Neural progenitor cell (in vitro differentiated cells): ENCODE results near the gene IGSF3. TPM values are rescaled to one million over a fixed set of nuclear protein-coding genes. Genes with fewer than 3 reads are reported as not detected.
A peak's percentile ranks its signal among the peaks of the same experiment; 100 is the strongest.

Source experiments
- DNase-seq: peaks from one replicate; pipeline ENCODE4 v3.0.0-alpha.2; 2016; ENCODE audit warnings: low spot score
- H2AFZ ChIP-seq: fragments of 200-600 bp; sonication (generic); replicated peaks from 2 replicates; pipeline ENCODE4 v1.6.1; 2016; ENCODE audit warnings: antibody characterized with exemption
- H3F3A ChIP-seq: fragments of 200-600 bp; sonication (generic); 2 replicates; pipeline ENCODE4 v1.6.1; 2016; ENCODE audit warnings: antibody characterized with exemption, low read depth
- H3K27ac ChIP-seq: fragments of 200-600 bp; sonication (generic); 2 replicates; pipeline ENCODE4 v1.5.1; 2016; ENCODE audit warnings: mild to moderate bottlenecking
- H3K27me3 ChIP-seq: fragments of 200-600 bp; sonication (generic); 2 replicates; pipeline ENCODE4 v1.6.1; 2016; ENCODE audit warnings: mild to moderate bottlenecking, moderate library complexity
- H3K36me3 ChIP-seq: fragments of 200-600 bp; sonication (generic); 2 replicates; pipeline ENCODE4 v1.5.1; 2016
- H3K4me1 ChIP-seq: fragments of 200-600 bp; sonication (generic); 2 replicates; pipeline ENCODE4 v1.6.1; 2016; ENCODE audit warnings: mixed run types
- H3K4me2 ChIP-seq: fragments of 200-600 bp; sonication (generic); 2 replicates; pipeline ENCODE4 v1.6.1; 2016
- H3K4me3 ChIP-seq: fragments of 200-600 bp; sonication (generic); 2 replicates; pipeline ENCODE4 v1.5.1; 2016
- H3K79me2 ChIP-seq: fragments of 200-600 bp; sonication (generic); 2 replicates; pipeline ENCODE4 v1.6.1; 2016; ENCODE audit warnings: low read depth
- H3K9ac ChIP-seq: fragments of 200-600 bp; sonication (generic); 2 replicates; pipeline ENCODE4 v1.6.1; 2016
- H3K9me3 ChIP-seq: fragments of 200-600 bp; sonication (generic); 2 replicates; pipeline ENCODE4 v1.5.1; 2016; ENCODE audit warnings: low read depth
- H4K20me1 ChIP-seq: fragments of 200-600 bp; sonication (generic); 2 replicates; pipeline ENCODE4 v1.6.1; 2016; ENCODE audit warnings: low read depth
- H3K27ac Mint-ChIP-seq: 3 replicates; pipeline ENCODE4 v1.8.0; 2021; ENCODE audit warnings: mixed read lengths
- H3K27me3 Mint-ChIP-seq: 2 replicates; pipeline ENCODE4 v1.8.0; 2022; ENCODE audit warnings: low read depth, mild to moderate bottlenecking, inconsistent platforms, moderate library complexity, mixed read lengths; ENCODE audit not compliant: insufficient read depth
- H3K36me3 Mint-ChIP-seq: 3 replicates; pipeline ENCODE4 v1.8.0; 2021; ENCODE audit warnings: mixed read lengths
- H3K4me1 Mint-ChIP-seq: 3 replicates; pipeline ENCODE4 v1.8.0; 2021; ENCODE audit warnings: mixed read lengths
- H3K4me3 Mint-ChIP-seq: 3 replicates; pipeline ENCODE4 v1.8.0; 2021; ENCODE audit warnings: mild to moderate bottlenecking, moderate library complexity, mixed read lengths
- H3K9me3 Mint-ChIP-seq: 3 replicates; pipeline ENCODE4 v1.8.0; 2020; ENCODE audit warnings: mixed read lengths
- EZH2 ChIP-seq: fragments of 200-600 bp; sonication (generic); IDR thresholded peaks from 2 replicates; pipeline ENCODE4 v1.6.1; 2017; ENCODE audit warnings: antibody characterized with exemption, mild to moderate bottlenecking, moderate library complexity
- EZH2phosphoT487 ChIP-seq: fragments of 200-600 bp; sonication (generic); IDR thresholded peaks from 2 replicates; pipeline ENCODE4 v1.6.1; 2017; ENCODE audit warnings: antibody characterized with exemption
- total RNA-seq: library from RNA; depleted of rRNA; stranded (reverse); fragments of >200 nt; gene quantifications from 2 replicates; pipeline ENCODE4 v1.2.3, GENCODE V29; 2015; ENCODE audit warnings: low replicate concordance
- TF ChIP-seq, protein P1 (sequence below): fragments of 200-600 bp; sonication (generic); IDR thresholded peaks from 2 replicates; pipeline ENCODE4 v1.5.1; 2017; ENCODE audit warnings: antibody characterized with exemption, mild to moderate bottlenecking

Gene IGSF3
- total RNA-seq, 1 donor from 2014 or later, result 24.0 TPM

DNA sequence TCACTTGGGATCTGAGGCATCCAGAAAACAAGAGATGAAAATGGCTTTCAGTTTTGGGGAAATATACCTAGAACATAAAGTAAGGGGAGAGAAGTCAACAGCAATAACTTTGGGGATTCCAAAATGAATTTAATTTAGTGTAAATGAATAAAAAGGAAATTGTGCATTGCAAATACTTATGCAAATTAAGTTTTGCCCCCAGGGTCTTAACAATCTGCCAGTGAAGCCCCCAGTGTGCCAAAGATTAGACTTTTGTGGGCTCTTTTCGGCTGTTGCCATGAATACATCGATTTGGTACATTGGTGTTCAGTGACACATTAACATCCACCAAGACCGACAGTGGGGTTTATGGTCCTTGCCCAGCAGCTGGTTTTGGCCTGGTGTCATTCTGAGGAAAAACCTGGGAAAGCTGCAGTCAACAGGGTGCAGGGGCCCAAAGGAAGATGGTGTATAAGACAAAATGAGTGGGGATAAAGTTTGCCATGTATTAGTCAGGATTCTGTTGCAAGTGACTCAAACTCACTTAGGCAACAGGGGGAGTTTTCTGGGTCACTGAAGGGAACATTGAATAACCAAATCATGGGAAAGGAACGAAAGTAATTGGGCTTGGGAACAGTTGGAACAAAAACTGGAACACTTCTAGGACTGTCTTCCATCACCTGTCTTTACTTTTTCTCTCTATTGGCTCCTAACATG is 30.2 kb upstream of the IGSF3 start:
- Mint-ChIP-seq H3K27ac (peak overlapping the region; percentile 16), H3K4me1 (peaks cover 23% of the 10 kb centered on the region), H3K36me3 (no peaks in the 10 kb centered on the region), H3K9me3 (no peaks in the 10 kb centered on the region), H3K4me3 (no peak overlapping the region), H3K27me3 (no peaks in the 10 kb centered on the region)
- H2AFZ ChIP-seq, result peak overlapping the region; percentile 9
- TF ChIP-seq EZH2phosphoT487 (no peak), EZH2 (no peak)
- TF ChIP-seq, protein P1, sequence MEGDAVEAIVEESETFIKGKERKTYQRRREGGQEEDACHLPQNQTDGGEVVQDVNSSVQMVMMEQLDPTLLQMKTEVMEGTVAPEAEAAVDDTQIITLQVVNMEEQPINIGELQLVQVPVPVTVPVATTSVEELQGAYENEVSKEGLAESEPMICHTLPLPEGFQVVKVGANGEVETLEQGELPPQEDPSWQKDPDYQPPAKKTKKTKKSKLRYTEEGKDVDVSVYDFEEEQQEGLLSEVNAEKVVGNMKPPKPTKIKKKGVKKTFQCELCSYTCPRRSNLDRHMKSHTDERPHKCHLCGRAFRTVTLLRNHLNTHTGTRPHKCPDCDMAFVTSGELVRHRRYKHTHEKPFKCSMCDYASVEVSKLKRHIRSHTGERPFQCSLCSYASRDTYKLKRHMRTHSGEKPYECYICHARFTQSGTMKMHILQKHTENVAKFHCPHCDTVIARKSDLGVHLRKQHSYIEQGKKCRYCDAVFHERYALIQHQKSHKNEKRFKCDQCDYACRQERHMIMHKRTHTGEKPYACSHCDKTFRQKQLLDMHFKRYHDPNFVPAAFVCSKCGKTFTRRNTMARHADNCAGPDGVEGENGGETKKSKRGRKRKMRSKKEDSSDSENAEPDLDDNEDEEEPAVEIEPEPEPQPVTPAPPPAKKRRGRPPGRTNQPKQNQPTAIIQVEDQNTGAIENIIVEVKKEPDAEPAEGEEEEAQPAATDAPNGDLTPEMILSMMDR, result no peak
- H3K4me1 ChIP-seq, result no peaks in the 10 kb centered on the region
- H3F3A ChIP-seq, result no peaks in the 10 kb centered on the region
- H3K9ac ChIP-seq, result no peak overlapping the region
- H3K4me2 ChIP-seq, result no peak overlapping the region
- no peaks in the 10 kb centered on the region for H4K20me1 ChIP-seq
- H3K4me3 ChIP-seq, result no peak overlapping the region
- H3K36me3 ChIP-seq, result peaks cover 3% of the 10 kb centered on the region
- no peak for DNase-seq
- no peaks in the 10 kb centered on the region for H3K9me3 ChIP-seq
- no peaks in the 10 kb centered on the region for H3K27me3 ChIP-seq
- H3K27ac ChIP-seq, result no peak overlapping the region
- no peaks in the 10 kb centered on the region for H3K79me2 ChIP-seq

- no peaks in the 10 kb centered on the region for H3K36me3 Mint-ChIP-seq
- TF ChIP-seq EZH2, result no peak
- TF ChIP-seq, protein P1, result no peak
- no peak for TF ChIP-seq EZH2phosphoT487
Observed at GRCh38 chr1:116694524-116694923, 27.0 kb upstream of the IGSF3 start.

DNA sequence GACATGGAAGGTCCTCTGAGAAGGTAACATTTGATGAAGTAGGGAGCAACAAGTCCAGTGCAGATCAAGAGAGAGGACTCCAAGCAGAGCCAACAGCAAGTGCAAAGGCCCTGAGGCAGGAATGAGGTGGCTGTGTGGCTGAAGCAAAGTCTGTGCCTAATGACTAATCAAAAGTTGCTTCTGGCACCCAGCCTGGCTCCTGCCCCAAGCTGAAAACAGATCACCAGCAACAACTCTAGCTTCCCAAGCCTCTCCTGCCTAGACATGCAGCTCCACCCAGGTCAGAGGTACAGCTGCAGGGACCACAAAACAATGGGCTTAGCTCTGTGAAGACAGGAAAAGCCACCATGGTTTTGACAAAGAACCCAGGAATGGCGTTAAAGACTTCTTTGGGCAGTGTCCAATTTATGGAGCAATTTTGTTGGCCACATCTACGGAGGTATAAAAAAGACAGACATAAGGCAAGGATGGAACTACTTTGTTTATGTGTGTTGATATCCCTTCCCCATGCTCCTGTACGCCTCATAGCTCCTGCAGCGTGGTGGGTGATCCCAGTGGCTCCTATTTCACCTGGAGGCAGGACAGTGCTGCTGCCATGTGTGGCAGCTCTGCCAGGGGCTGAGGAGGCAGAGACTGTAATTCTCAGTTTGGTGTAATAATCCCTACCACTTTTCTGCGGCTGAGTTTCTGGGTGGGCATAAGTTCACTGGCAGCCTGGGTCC is 26.4 kb upstream of the IGSF3 start:
- DNase-seq, result no peak
- no peaks in the 10 kb centered on the region for H3F3A ChIP-seq
- no peak overlapping the region for H3K4me3 ChIP-seq
- no peak overlapping the region for H3K9ac ChIP-seq
- H3K27ac ChIP-seq, result no peak overlapping the region
- no peaks in the 10 kb centered on the region for H3K9me3 ChIP-seq
- H3K4me1 ChIP-seq, result peaks cover 7% of the 10 kb centered on the region
- H3K27me3 ChIP-seq, result no peaks in the 10 kb centered on the region
- H3K27ac Mint-ChIP-seq, result peak overlapping the region; percentile 29
- TF ChIP-seq, protein P1, result no peak
- TF ChIP-seq EZH2phosphoT487, result no peak
- no peaks in the 10 kb centered on the region for H3K36me3 ChIP-seq
- H3K27me3 Mint-ChIP-seq, result peaks cover 3% of the 10 kb centered on the region
- H3K4me3 Mint-ChIP-seq, result no peak overlapping the region
- no peak overlapping the region for H2AFZ ChIP-seq
- H4K20me1 ChIP-seq, result no peaks in the 10 kb centered on the region
- no peaks in the 10 kb centered on the region for H3K36me3 Mint-ChIP-seq
- no peak overlapping the region for H3K4me2 ChIP-seq
- H3K79me2 ChIP-seq, result no peaks in the 10 kb centered on the region
- no peaks in the 10 kb centered on the region for H3K9me3 Mint-ChIP-seq
- peaks cover 38% of the 10 kb centered on the region for H3K4me1 Mint-ChIP-seq

More at GRCh38 chr1:116694524-116694923, 27.0 kb upstream of the IGSF3 start:
- peaks cover 3% of the 10 kb centered on the region for H3K27me3 Mint-ChIP-seq
- H3K79me2 ChIP-seq, result no peaks in the 10 kb centered on the region
- no peaks in the 10 kb centered on the region for H3K9me3 ChIP-seq
- H3K4me3 ChIP-seq, result no peak overlapping the region
- H3K9ac ChIP-seq, result no peak overlapping the region
- H3K9me3 Mint-ChIP-seq, result no peaks in the 10 kb centered on the region
- H2AFZ ChIP-seq, result no peak overlapping the region
- H3F3A ChIP-seq, result no peaks in the 10 kb centered on the region
- H3K36me3 ChIP-seq, result no peaks in the 10 kb centered on the region
- no peak overlapping the region for H3K4me2 ChIP-seq
- H4K20me1 ChIP-seq, result no peaks in the 10 kb centered on the region
- no peaks in the 10 kb centered on the region for H3K27me3 ChIP-seq
- peaks cover 37% of the 10 kb centered on the region for H3K4me1 Mint-ChIP-seq
- no peak for DNase-seq
- H3K27ac Mint-ChIP-seq, result peak overlapping the region; percentile 15
- H3K27ac ChIP-seq, result no peak overlapping the region
- H3K4me3 Mint-ChIP-seq, result no peak overlapping the region
- H3K4me1 ChIP-seq, result peaks cover 7% of the 10 kb centered on the region
